H9 (cell line): ENCODE measurements around the gene CTDNEP1. TPM values are rescaled to one million over a fixed set of nuclear protein-coding genes. Genes with fewer than 3 reads are reported as not detected.

Source experiments
- DNase-seq: peaks from one replicate; pipeline ENCODE4 v3.0.0-alpha.2; 2017
- H2AFZ ChIP-seq: one replicate; pipeline ENCODE4 v1.6.1; 2013; ENCODE audit warnings: mild to moderate bottlenecking, low read length, control low read depth, moderate library complexity
- H2AK5ac ChIP-seq: 2 replicates; pipeline ENCODE4 v1.6.1; 2013; ENCODE audit warnings: low read length, control low read depth, mixed read lengths; ENCODE audit not compliant: insufficient read length
- H2BK120ac ChIP-seq: one replicate; pipeline ENCODE4 v1.6.1; 2013; ENCODE audit warnings: low read depth, mild to moderate bottlenecking, low read length, control low read depth, inconsistent platforms; ENCODE audit not compliant: poor library complexity, severe bottlenecking
- H2BK12ac ChIP-seq: 2 replicates; pipeline ENCODE4 v1.6.1; 2013; ENCODE audit warnings: low read length, control low read depth, mixed read lengths, low read depth; ENCODE audit not compliant: insufficient read length
- H2BK15ac ChIP-seq: 2 replicates; pipeline ENCODE4 v1.6.1; 2013; ENCODE audit warnings: low read depth, low read length, control low read depth
- H2BK20ac ChIP-seq: one replicate; pipeline ENCODE4 v1.6.1; 2013; ENCODE audit warnings: low read depth, mild to moderate bottlenecking, low read length, control low read depth, inconsistent platforms; ENCODE audit not compliant: poor library complexity, severe bottlenecking
- H2BK5ac ChIP-seq: 2 replicates; pipeline ENCODE4 v1.6.1; 2013; ENCODE audit warnings: low read length, control low read depth, mixed read lengths; ENCODE audit not compliant: insufficient read length
- H3K14ac ChIP-seq: 2 replicates; pipeline ENCODE4 v1.6.1; 2013; ENCODE audit warnings: low read length, control low read depth; ENCODE audit not compliant: insufficient read depth
- H3K18ac ChIP-seq: 2 replicates; pipeline ENCODE4 v1.6.1; 2013; ENCODE audit warnings: low read depth, mild to moderate bottlenecking, mixed read lengths, low read length, control low read depth; ENCODE audit not compliant: insufficient read length
- H3K23ac ChIP-seq: 2 replicates; pipeline ENCODE4 v1.6.1; 2013; ENCODE audit warnings: low read length, control low read depth, mixed read lengths, low read depth; ENCODE audit not compliant: insufficient read length
- H3K23me2 ChIP-seq: 2 replicates; pipeline ENCODE4 v1.6.1; 2013; ENCODE audit warnings: low read depth, mild to moderate bottlenecking, mixed read lengths, low read length, control low read depth; ENCODE audit not compliant: insufficient read length, poor library complexity, severe bottlenecking
- H3K27ac ChIP-seq: 2 replicates; pipeline ENCODE4 v1.5.1; 2013; ENCODE audit warnings: low read length, control low read depth, mixed read lengths, low read depth; ENCODE audit not compliant: insufficient read length
- H3K27me3 ChIP-seq: 2 replicates; pipeline ENCODE4 v1.6.1; 2013; ENCODE audit warnings: low read length, control low read depth, inconsistent platforms; ENCODE audit not compliant: insufficient read depth
- H3K4ac ChIP-seq: 2 replicates; pipeline ENCODE4 v1.6.1; 2013; ENCODE audit warnings: low read depth, mild to moderate bottlenecking, control low read depth, inconsistent platforms, low read length, moderate library complexity
- H3K4me1 ChIP-seq: 2 replicates; pipeline ENCODE4 v1.6.1; 2013; ENCODE audit warnings: low read length, control low read depth, inconsistent platforms; ENCODE audit not compliant: insufficient read depth
- H3K4me2 ChIP-seq: 2 replicates; pipeline ENCODE4 v1.6.1; 2013; ENCODE audit warnings: low read length, control low read depth, mixed read lengths; ENCODE audit not compliant: insufficient read length, insufficient read depth
- H3K56ac ChIP-seq: 2 replicates; pipeline ENCODE4 v1.6.1; 2013; ENCODE audit warnings: low read depth, mild to moderate bottlenecking, mixed read lengths, low read length, control low read depth; ENCODE audit not compliant: insufficient read length
- H3K79me1 ChIP-seq: 2 replicates; pipeline ENCODE4 v1.6.1; 2013; ENCODE audit warnings: low read depth, mild to moderate bottlenecking, moderate library complexity, low read length, control low read depth, inconsistent platforms; ENCODE audit not compliant: insufficient read depth, poor library complexity, severe bottlenecking
- H3K79me2 ChIP-seq: 2 replicates; pipeline ENCODE4 v1.6.1; 2013; ENCODE audit warnings: low read length, control low read depth, inconsistent platforms; ENCODE audit not compliant: insufficient read depth
- H3K9ac ChIP-seq: 2 replicates; pipeline ENCODE4 v1.6.1; 2013; ENCODE audit warnings: low read length, control low read depth, mixed read lengths; ENCODE audit not compliant: insufficient read length; ENCODE audit errors: extremely low read depth
- H3K9me3 ChIP-seq: one replicate; pipeline ENCODE4 v1.6.1; 2013; ENCODE audit warnings: low read depth, low read length, inconsistent platforms; ENCODE audit not compliant: control insufficient read depth
- H3T11ph ChIP-seq: one replicate; pipeline ENCODE4 v1.6.1; 2013; ENCODE audit warnings: mild to moderate bottlenecking, low read length, control low read depth, inconsistent platforms
- H4K20me1 ChIP-seq: one replicate; pipeline ENCODE4 v1.6.1; 2013; ENCODE audit not compliant: control insufficient read depth, insufficient read length, insufficient read depth
- H4K5ac ChIP-seq: 2 replicates; pipeline ENCODE4 v1.6.1; 2013; ENCODE audit warnings: low read depth, mild to moderate bottlenecking, mixed read lengths, low read length, control low read depth; ENCODE audit not compliant: insufficient read length
- H4K8ac ChIP-seq: replicated peaks from 2 replicates; pipeline ENCODE4 v1.6.1; 2013; ENCODE audit warnings: low read length, control low read depth, mixed read lengths, low read depth; ENCODE audit not compliant: insufficient read length
- H4K91ac ChIP-seq: 2 replicates; pipeline ENCODE4 v1.6.1; 2013; ENCODE audit warnings: low read depth, mild to moderate bottlenecking, moderate library complexity, mixed read lengths, low read length, control low read depth; ENCODE audit not compliant: insufficient read length
- H3K27ac Mint-ChIP-seq, 3 experiments: 2 replicates in 2 of 3; 3 replicates in 1 of 3; pipeline ENCODE4 v1.8.0; 2020 to 2021; ENCODE audit warnings: mixed read lengths in 3 of 3, mild to moderate bottlenecking in 1 of 3, moderate library complexity in 1 of 3
- H3K27me3 Mint-ChIP-seq: 2 replicates; pipeline ENCODE4 v1.8.0; 2021; ENCODE audit warnings: low read depth, mild to moderate bottlenecking, moderate library complexity, mixed read lengths
- H3K36me3 Mint-ChIP-seq, 3 experiments: 2 replicates in 2 of 3; 3 replicates in 1 of 3; pipeline ENCODE4 v1.8.0; 2020 to 2021; ENCODE audit warnings: low read depth in 3 of 3, mixed read lengths in 3 of 3; ENCODE audit not compliant: insufficient read depth in 1 of 3
- H3K4me1 Mint-ChIP-seq, 2 experiments: 2 replicates each; pipeline ENCODE4 v1.8.0; 2020; ENCODE audit warnings: mixed read lengths in 2 of 2
- H3K4me3 Mint-ChIP-seq, 2 experiments: 2 replicates in 1 of 2; 3 replicates in 1 of 2; pipeline ENCODE4 v1.8.0; 2020 to 2021; ENCODE audit warnings: mild to moderate bottlenecking in 2 of 2, mixed read lengths in 2 of 2, moderate library complexity in 1 of 2
- H3K9me3 Mint-ChIP-seq, 2 experiments: 2 replicates in 1 of 2; 3 replicates in 1 of 2; pipeline ENCODE4 v1.8.0; 2020; ENCODE audit warnings: mild to moderate bottlenecking in 2 of 2, mixed read lengths in 2 of 2, moderate library complexity in 1 of 2
- CTCF ChIP-seq: fragments of 200-600 bp; sonication (generic); conservative IDR thresholded peaks from 3 replicates; pipeline ENCODE4 v1.8.0; 2021; ENCODE audit warnings: antibody characterized with exemption, mild to moderate bottlenecking
- WGBS: extraction: QIAGEN DNeasy Blood & Tissue Kit; methylation state at CpG from one replicate; pipeline ENCODE4 v1.1.7; 2013; ENCODE audit warnings: missing lambda C conversion rate, low lambda C conversion rate, mixed read lengths; ENCODE audit not compliant: insufficient read length; ENCODE audit errors: extremely low coverage; 5-methylcytosine and 5-hydroxymethylcytosine counted together
- total RNA-seq: library from RNA; stranded (reverse); gene quantifications from 2 replicates; pipeline ENCODE4 v1.2.1, GENCODE V29; 2021

The CTDNEP1 gene
- total RNA-seq, 1 experiment from 2014 or later = 134 TPM

GRCh38 chr17:7260151-7260550 is 8.6 kb upstream of the CTDNEP1 start:
- Histone ChIP-seq H3K27me3 (no peaks in the 10 kb centered on the region), H2BK15ac (no peak overlapping the region), H3K23me2 (peaks cover 25% of the 10 kb centered on the region), H2AFZ (no peak overlapping the region), H3K27ac (no peak overlapping the region), H3K18ac (no peak overlapping the region), H3K14ac (no peak overlapping the region; the same call in 1 of the 2 replicates), H4K20me1 (no peaks in the 10 kb centered on the region), H3K23ac (no peak overlapping the region), H2AK5ac (no peak overlapping the region), H3K9me3 (no peaks in the 10 kb centered on the region), H3K4me2 (peak overlapping the region; percentile 76), H4K91ac (no peak overlapping the region), H4K5ac (no peak overlapping the region), H3K79me1 (no peaks in the 10 kb centered on the region), H3K4ac (no peak overlapping the region), H2BK120ac (no peak overlapping the region), H3K56ac (no peak overlapping the region), H3T11ph (no peak overlapping the region), H2BK5ac (no peak overlapping the region), H3K9ac (peak overlapping the region; percentile 44), H2BK20ac (no peak overlapping the region), H3K4me1 (peaks cover 4% of the 10 kb centered on the region; the same call in 1 of the 2 replicates), H4K8ac (no peak overlapping the region), H3K79me2 (peaks cover 8% of the 10 kb centered on the region; the same call in 1 of the 2 replicates), H2BK12ac (no peak overlapping the region)
- Mint-ChIP-seq H3K4me1 (peaks cover 24 to 38% of the 10 kb centered on the region in 2 experiments), H3K27ac (peak overlapping the region in 1 of 3 experiments; percentile 98; a peak in 3 of 7 replicates), H3K4me3 (peak overlapping the region; percentile 86 to 93), H3K36me3 (peaks cover 12 to 51% (median 38%) of the 10 kb centered on the region in 3 experiments), H3K9me3 (peaks cover 0 to 4% of the 10 kb centered on the region in 2 experiments; a peak in 1 of 5 replicates), H3K27me3 (peaks cover 2% of the 10 kb centered on the region)
- TF ChIP-seq CTCF = no peak
- DNase-seq = no peak
- no CpG with 5 or more reads among the region's 4 CpGs for WGBS
